Mesothelial cell of epicardium (in vitro differentiated cells): Measurements from ENCODE around the gene GNRHR. TPM values are rescaled to one million over a fixed set of nuclear protein-coding genes. Genes with fewer than 3 reads are reported as not detected.

Source experiments
- DNase-seq, 2 experiments: peaks; one replicate each; pipeline ENCODE4 v3.0.0; 2021; ENCODE audit warnings: low spot score in 2 of 2; ENCODE audit not compliant: unreplicated experiment in 2 of 2
- H3K27ac Mint-ChIP-seq: 2 replicates; pipeline ENCODE4 v1.8.0; 2021; ENCODE audit warnings: mixed read lengths
- H3K27me3 Mint-ChIP-seq: 2 replicates; pipeline ENCODE4 v1.8.0; 2021; ENCODE audit warnings: low read depth, mixed read lengths
- H3K36me3 Mint-ChIP-seq: 2 replicates; pipeline ENCODE4 v1.8.0; 2021; ENCODE audit warnings: mixed read lengths
- H3K4me1 Mint-ChIP-seq: 2 replicates; pipeline ENCODE4 v1.8.0; 2021; ENCODE audit warnings: mixed read lengths
- H3K4me3 Mint-ChIP-seq: 2 replicates; pipeline ENCODE4 v1.8.0; 2021; ENCODE audit warnings: mild to moderate bottlenecking, moderate library complexity, mixed read lengths
- H3K9me3 Mint-ChIP-seq: 2 replicates; pipeline ENCODE4 v1.8.0; 2021; ENCODE audit warnings: mixed read lengths
- total RNA-seq: library from RNA; stranded (reverse); gene quantifications from 3 replicates; pipeline ENCODE4 v1.2.1, GENCODE V29; 2021
- TF ChIP-seq, protein P1 (sequence below): fragments of 200-600 bp; sonication (generic); IDR thresholded peaks from one replicate; pipeline ENCODE4 v1.5.0; 2021; ENCODE audit warnings: antibody characterized with exemption; ENCODE audit not compliant: unreplicated experiment

GNRHR gene
- total RNA-seq, 1 donor from 2014 or later, result not detected

DNA sequence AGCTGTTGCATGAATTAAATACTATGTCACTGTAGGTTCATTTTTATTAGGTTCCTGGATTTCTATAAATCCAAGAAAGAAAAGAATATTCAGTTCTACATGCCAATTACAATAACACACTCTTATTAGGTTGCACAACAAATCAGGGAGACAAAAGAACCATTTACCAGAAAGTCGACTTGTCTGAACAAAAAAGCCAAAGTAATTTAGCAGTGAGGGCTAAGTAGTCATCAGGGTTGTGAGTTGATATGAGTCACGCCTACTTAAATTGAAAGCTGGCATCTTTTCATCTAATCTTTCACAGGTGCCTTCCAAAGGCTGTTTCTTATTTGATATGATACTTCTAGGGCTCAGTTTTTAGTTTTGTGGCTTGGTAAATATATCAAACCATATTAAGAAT is 25.4 kb upstream of the GNRHR start:
- Mint-ChIP-seq H3K36me3 (no peaks in the 10 kb centered on the region), H3K27me3 (no peaks in the 10 kb centered on the region), H3K4me1 (no peaks in the 10 kb centered on the region), H3K4me3 (no peak overlapping the region), H3K9me3 (no peaks in the 10 kb centered on the region), H3K27ac (no peak overlapping the region)
- no peak for DNase-seq
- TF ChIP-seq, protein P1, sequence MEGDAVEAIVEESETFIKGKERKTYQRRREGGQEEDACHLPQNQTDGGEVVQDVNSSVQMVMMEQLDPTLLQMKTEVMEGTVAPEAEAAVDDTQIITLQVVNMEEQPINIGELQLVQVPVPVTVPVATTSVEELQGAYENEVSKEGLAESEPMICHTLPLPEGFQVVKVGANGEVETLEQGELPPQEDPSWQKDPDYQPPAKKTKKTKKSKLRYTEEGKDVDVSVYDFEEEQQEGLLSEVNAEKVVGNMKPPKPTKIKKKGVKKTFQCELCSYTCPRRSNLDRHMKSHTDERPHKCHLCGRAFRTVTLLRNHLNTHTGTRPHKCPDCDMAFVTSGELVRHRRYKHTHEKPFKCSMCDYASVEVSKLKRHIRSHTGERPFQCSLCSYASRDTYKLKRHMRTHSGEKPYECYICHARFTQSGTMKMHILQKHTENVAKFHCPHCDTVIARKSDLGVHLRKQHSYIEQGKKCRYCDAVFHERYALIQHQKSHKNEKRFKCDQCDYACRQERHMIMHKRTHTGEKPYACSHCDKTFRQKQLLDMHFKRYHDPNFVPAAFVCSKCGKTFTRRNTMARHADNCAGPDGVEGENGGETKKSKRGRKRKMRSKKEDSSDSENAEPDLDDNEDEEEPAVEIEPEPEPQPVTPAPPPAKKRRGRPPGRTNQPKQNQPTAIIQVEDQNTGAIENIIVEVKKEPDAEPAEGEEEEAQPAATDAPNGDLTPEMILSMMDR, result no peak

GRCh38 chr4:67776746-67777145 is 22.6 kb upstream of the GNRHR start:
- Mint-ChIP-seq H3K4me1 (no peaks in the 10 kb centered on the region), H3K4me3 (no peak overlapping the region)
- TF ChIP-seq, protein P1, result no peak

GRCh38 chr4:67770422-67770821 is 16.2 kb upstream of the GNRHR start:
- DNase-seq, result no peak
- Mint-ChIP-seq H3K4me1 (no peaks in the 10 kb centered on the region), H3K27ac (no peak overlapping the region), H3K36me3 (no peaks in the 10 kb centered on the region), H3K9me3 (no peaks in the 10 kb centered on the region), H3K4me3 (no peak overlapping the region), H3K27me3 (no peaks in the 10 kb centered on the region)
- TF ChIP-seq, protein P1, result no peak

More at GRCh38 chr4:67776746-67777145, 22.6 kb upstream of the GNRHR start:
- Mint-ChIP-seq H3K27ac (no peak overlapping the region), H3K36me3 (no peaks in the 10 kb centered on the region), H3K27me3 (no peaks in the 10 kb centered on the region), H3K9me3 (no peaks in the 10 kb centered on the region)
- no peak for DNase-seq

GRCh38 chr4:67765928-67766327 is 11.7 kb upstream of the GNRHR start:
- no peak for DNase-seq
- TF ChIP-seq, protein P1, result no peak
- Mint-ChIP-seq H3K4me1 (no peaks in the 10 kb centered on the region), H3K36me3 (no peaks in the 10 kb centered on the region), H3K9me3 (peaks cover 3% of the 10 kb centered on the region), H3K27me3 (no peaks in the 10 kb centered on the region), H3K4me3 (no peak overlapping the region), H3K27ac (no peak overlapping the region)

DNA sequence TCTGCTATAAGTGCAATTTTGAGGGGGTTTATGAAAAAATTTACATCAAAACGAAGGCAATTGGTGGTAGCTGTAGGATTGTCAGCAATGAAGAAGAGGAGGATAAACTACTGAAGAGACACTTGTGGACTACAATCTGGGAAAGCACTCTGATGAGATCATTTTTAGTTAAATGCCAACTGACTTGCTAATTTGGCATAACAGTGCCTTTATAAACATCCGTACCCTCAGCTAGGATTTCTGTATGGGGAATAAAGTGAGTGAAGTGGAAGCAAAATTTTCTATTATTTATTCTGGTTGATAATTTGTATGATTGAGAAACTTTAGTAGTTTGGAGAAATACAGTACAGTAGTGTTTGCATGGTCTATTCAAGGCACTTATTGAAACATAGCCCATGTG is 11.2 kb upstream of the GNRHR start:
- no peak for DNase-seq
- Mint-ChIP-seq H3K27me3 (no peaks in the 10 kb centered on the region), H3K36me3 (no peaks in the 10 kb centered on the region), H3K4me3 (no peak overlapping the region), H3K9me3 (peaks cover 3% of the 10 kb centered on the region), H3K4me1 (no peaks in the 10 kb centered on the region), H3K27ac (no peak overlapping the region)
- TF ChIP-seq, protein P1, result no peak

DNA sequence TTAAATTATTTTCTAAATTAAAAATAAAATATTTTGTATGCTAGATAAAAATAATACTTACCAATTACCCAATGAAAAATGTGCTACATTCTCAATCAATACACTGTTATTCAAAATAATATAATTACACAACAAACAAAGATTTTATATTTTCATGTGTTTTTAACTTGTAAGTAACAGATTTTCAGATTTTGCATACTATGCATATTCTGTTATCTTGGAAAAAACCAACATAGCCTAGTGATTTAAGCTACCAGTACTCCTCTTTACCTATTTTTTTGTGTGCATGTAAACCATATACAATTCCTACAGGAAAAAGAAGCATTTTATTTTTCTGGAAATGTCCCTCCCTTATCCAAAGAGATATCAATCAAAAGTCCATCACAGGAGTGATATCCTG is 10.0 kb upstream of the GNRHR start:
- no peak for DNase-seq
- Mint-ChIP-seq H3K4me3 (no peak overlapping the region), H3K27me3 (no peaks in the 10 kb centered on the region), H3K9me3 (peaks cover 3% of the 10 kb centered on the region), H3K4me1 (no peaks in the 10 kb centered on the region), H3K36me3 (no peaks in the 10 kb centered on the region), H3K27ac (no peak overlapping the region)
- TF ChIP-seq, protein P1, result no peak
